NCI-H1417 (cell line): ENCODE measurements around the gene TFEB.

ENCODE experiments used
- DNase-seq, 3 experiments: peaks; one replicate each; lab custom pipeline; 2025; lab: John Stamatoyannopoulos, UW

The TFEB gene

GRCh38 chr6:41735427-41736185 is at the start of gene TFEB:
Gene TFEB, minus strand, starts transcription at chr6:41735608. Its CDS starts 44,395 bp downstream, at chr6:41691213.
- peak; percentile 86 to 90 (median 90) for DNase-seq

- no peak for DNase-seq
These were observed 49.3 kb upstream of the TFEB start for GRCh38 chr6:41784581-41785171.

DNA sequence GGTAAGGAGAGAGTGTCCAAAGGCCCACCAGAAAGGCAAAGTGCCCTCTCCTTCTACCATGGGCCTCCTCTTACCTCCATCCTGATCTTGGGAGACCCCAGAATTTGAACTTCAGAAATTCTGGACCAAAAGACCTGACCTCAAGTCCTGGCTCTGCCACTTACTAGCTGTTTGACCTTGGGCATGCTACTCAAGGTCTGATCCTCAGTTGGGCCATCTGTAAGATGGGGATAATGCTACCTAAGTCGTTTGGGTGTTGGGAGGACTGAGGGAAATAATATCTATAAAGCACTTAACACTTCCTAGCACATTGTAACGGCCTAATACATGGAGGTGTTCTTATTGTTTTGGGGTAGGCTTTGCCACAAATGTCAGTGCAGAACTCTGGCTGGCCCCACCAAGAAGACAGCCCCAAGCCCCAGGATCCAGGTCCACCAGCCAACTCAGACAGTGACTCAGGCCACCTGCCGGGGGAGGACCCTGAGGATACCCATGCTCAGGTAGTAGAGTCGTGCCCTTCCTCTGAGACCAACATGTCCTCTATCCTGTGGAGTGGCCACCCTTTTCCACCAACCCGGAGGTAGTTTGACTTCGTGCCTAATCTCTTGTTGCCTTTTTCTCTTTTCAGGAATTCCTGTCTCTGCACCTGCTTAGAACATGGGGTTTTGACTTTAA is 47.8 kb upstream of the TFEB start:
- no peak for DNase-seq

- no peak for DNase-seq
These were observed 45.9 kb upstream of the TFEB start for GRCh38 chr6:41781366-41781730.

DNA sequence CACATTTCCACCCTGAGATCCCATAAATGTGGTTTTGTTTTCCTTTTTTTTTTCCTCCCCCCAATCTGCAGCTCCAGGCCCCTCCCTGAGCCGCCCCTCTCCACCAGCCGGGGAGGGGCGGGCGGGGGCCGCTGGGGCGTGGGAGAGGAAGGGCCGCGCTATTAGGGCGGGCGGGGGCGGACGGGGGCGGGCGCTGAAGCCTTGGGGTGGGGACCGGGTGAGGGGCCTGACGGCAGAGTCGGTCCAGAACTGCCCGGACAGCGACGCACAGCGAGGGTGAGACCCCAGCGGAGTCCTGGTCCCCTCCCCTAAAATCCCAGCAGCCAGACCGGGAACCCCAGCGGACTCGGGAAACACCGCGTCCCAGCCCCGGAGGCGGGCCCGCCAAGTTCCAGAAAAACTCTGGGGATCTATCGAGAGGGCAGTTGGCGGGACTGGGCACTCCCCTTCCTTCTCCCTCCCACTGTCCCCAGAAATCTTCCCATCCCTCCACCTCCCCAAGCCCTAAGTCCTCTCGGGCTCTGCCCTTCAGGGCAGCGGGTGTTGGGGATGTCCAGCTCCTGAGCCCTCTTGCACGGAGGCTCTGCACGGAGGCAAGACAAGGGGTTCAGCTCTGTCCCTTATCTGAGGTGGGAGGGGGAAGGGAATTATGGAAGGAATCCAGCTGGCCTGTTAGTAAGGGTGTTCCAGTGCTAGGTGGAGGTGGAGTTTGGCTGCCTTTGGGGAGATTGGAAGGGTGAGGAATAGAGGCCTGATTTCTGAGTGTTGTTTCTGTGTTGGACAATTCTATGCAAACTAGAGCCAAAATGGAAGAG is 45.4 kb upstream of the TFEB start, which contains the start of gene PRICKLE4:
Gene PRICKLE4 (plus strand): TSS at position 232 of the 815 bp plus-strand sequence. CDS start 2,692 bp downstream, outside the sequence.
- DNase-seq: peak in 2 of 3 experiments; percentile 35 to 52

GRCh38 chr6:41779788-41780550 is 44.6 kb upstream of the TFEB start, which contains the start of gene FRS3:
Gene FRS3, minus strand, starts transcription at chr6:41779900. Its CDS starts 2,913 bp downstream, at chr6:41776987.
- peak; percentile 90 to 95 (median 94) for DNase-seq

- DNase-seq: peak in 1 of 3 experiments; percentile 57
These were observed 43.9 kb upstream of the TFEB start for GRCh38 chr6:41779336-41779735.

- DNase-seq: no peak
These were observed 43.5 kb upstream of the TFEB start for GRCh38 chr6:41778895-41779294.

GRCh38 chr6:41777551-41778285 is 42.3 kb upstream of the TFEB start:
- DNase-seq: no peak

- no peak for DNase-seq
These were observed 40.0 kb upstream of the TFEB start for GRCh38 chr6:41775293-41775882.

- DNase-seq: no peak
These were observed 39.4 kb upstream of the TFEB start for GRCh38 chr6:41774841-41775240.

GRCh38 chr6:41771058-41771983 is 35.9 kb upstream of the TFEB start:
- no peak for DNase-seq

DNA sequence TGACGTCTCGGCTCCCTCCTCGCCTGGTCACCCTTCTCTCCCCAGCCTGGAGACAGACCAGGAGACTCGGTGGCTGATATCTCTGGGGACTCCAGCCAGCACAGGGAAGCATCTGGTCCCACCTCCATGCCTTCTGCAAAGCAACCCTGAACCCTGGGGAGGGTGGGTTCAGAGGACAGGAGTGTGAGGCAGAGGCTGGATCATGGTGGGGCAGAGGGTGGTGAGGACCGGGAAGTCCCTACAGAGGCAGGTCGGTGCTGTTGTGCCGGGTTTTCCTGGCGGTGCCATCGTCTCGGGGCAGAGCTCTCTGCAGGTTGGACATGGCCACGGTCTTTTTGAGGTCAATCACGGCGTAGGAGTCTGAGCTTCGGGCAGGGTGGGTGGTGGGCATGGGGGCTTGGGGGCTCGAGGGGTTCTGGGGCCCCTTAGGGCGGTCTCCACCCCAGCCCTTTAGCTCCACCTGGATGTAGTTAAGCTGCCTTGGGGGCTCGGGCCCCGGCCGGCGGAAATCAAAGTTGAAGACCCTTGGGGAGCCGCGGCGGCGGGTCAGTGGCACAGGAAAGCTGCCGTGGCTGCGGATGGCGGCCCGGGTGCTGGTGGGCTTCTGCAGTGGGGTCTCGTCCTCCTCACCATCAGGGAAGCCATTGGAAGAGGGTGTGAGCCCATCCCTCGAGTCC is 35.1 kb upstream of the TFEB start:
- no peak for DNase-seq

DNA sequence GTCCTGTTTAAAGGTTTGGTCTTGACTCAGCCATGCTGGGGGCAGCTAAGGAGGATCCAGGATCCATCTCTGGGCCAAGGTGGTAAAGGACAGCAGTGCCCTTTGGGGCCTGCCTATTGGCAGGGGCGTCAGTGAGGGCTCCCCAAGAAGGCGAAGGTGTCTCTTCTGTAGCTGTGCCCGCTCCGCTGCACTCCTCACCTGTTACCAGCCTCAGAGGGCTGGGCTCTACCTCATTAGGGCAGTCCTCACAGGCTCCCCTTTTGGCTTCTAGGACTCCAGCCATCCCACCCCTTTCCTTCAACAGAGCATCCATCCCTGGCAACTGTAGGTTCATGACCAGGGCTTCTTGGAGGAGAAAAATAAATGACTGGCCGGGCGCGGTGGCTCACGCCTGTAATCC is 34.0 kb upstream of the TFEB start:
- DNase-seq: no peak

GRCh38 chr6:41768545-41769308 is 33.3 kb upstream of the TFEB start:
- peak in 2 of 3 experiments; percentile 8 to 14 for DNase-seq

DNA sequence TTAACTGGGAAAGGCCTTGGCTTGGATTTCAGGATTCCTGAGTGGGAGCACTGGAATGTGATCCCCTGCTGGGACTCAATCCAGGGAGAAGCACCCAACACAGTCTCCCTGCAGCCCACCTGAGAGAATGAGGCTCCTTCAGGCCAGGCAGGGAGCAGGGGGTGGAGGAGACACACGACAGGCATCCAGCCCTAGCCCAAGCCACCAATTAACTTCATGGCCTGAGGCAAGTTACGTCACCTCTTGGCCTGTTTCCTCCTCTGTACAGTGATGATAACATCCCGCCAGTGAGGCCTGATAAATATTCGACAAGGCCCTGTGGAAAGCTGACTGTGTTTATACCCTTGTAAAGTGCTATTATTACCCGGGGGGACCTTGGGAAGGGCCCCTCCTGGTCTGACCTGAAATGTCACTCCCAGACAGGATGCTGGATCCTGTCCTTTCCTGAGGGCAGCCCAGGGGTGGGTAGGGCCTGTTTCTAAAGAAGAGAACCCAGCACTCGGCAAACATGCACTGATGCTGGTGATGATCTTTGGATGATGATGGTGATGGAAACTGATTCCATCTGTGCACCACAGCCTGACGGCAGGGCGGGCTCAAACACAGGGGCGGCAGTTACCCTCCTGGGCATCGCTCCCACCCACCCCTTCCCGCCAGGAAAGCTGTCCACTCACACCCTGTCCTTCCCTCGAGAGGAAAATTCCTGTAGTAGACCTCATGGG is 31.9 kb upstream of the TFEB start:
- DNase-seq: peak in 2 of 3 experiments; percentile 65 to 90
